Subcutaneous adipose tissue (tissue), 4 donors: Measurements from ENCODE around the gene ZBED4. TPM values are rescaled to one million over a fixed set of nuclear protein-coding genes. Genes with fewer than 3 reads are reported as not detected.

Experiments
- total RNA-seq, 4 donors: library from RNA; depleted of rRNA; stranded (reverse); fragments of >200 nt; gene quantifications; one replicate each; pipeline ENCODE4 v1.1.0, GENCODE V29; 2016
- TF ChIP-seq, protein P1 (sequence below): fragments of 450-650 bp; IDR thresholded peaks from one replicate; pipeline ENCODE4 v1.5.1; 2016; ENCODE audit warnings: low read depth, mild to moderate bottlenecking, control low read depth, antibody characterized with exemption, moderate library complexity

Gene ZBED4
- total RNA-seq, 4 donors from 2014 or later, result 6.0 to 11.1 (median 7.0) TPM

- TF ChIP-seq, protein P1, sequence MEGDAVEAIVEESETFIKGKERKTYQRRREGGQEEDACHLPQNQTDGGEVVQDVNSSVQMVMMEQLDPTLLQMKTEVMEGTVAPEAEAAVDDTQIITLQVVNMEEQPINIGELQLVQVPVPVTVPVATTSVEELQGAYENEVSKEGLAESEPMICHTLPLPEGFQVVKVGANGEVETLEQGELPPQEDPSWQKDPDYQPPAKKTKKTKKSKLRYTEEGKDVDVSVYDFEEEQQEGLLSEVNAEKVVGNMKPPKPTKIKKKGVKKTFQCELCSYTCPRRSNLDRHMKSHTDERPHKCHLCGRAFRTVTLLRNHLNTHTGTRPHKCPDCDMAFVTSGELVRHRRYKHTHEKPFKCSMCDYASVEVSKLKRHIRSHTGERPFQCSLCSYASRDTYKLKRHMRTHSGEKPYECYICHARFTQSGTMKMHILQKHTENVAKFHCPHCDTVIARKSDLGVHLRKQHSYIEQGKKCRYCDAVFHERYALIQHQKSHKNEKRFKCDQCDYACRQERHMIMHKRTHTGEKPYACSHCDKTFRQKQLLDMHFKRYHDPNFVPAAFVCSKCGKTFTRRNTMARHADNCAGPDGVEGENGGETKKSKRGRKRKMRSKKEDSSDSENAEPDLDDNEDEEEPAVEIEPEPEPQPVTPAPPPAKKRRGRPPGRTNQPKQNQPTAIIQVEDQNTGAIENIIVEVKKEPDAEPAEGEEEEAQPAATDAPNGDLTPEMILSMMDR, result no peak
Measured at GRCh38 chr22:49856343-49856742, 2.7 kb downstream of the ZBED4 start.

DNA sequence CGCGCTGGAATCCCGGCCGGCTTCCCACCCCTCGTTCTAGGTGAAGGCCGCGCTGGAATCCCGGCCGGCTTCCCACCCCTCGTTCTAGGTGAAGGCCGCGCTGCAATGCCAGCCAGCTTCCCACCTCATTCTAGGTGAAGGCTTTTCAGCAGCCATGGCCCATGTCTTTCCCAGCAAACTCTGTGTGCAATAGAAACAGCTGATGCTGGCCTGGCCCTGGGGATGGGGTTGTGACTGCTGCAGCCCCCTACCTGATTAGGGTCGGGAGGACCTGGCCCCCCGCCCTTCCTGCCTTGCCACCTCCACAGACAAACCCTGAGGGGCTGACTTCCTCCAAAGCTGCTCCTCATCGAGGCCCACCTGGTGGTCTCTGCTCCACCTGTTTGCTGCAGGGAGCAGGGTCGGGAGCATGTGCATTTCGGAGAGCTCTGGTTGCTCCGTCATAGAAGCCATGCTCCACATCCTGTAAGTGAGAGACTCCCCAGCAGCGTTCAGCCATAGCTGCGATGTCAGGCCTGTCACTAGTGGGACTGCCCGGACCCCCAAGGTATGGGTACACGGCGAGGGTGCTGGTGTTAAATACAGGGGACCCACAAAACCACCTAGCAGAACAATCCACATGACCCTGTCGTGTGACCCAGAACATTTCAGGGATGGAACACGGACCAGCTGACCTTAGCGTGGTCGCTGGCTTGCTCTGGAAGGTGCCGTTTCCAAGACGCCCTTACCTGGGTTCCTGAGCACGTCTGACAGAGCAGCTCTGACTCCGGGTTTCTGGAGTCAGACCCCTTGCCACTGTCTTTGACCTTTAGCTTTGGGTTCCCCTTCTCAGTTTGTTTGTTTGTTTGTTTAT is 3.3 kb downstream of the ZBED4 start:
- TF ChIP-seq, protein P1, result no peak

- TF ChIP-seq, protein P1, result no peak
Measured at GRCh38 chr22:49858827-49859226, 5.2 kb downstream of the ZBED4 start.

GRCh38 chr22:49861642-49862495 is 8.2 kb downstream of the ZBED4 start:
- TF ChIP-seq, protein P1, result no peak

DNA sequence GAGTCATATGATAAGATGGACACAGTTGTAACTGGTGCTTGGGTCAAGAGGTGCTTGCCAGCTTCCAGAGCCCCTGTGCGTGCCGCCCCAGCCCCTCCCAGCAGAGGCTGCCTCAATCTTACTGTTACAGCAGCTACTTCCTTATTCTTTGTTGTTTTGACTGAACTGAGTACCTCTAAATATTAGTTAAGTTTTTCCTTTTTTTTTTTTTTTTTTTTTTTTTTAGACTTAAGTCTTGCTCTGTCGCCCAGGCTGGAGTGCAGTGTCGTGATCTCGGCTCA is 8.8 kb downstream of the ZBED4 start:
- TF ChIP-seq, protein P1, result no peak

DNA sequence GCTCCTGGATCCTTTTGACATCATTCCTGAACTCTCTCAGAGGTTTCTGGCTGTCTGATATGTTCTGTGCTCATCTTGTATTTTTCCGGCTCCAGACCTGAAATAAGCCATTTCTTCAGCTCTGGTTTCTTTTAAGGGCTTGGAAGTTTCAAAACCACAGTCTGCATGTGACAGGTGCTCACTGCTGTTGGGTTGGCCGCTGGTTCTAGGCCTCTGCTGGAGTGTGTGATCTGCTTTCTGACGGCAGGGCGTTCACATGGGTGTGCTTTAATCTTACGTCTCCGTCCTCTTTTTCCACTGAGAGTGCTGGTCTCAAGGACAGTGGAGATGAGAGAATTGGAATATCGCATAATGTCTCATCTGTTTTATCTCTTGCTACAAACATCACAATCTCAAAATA is 10.3 kb downstream of the ZBED4 start:
- TF ChIP-seq, protein P1, result no peak

GRCh38 chr22:49865156-49865555 is 11.5 kb downstream of the ZBED4 start:
- TF ChIP-seq, protein P1, result no peak
